Measurements from ENCODE around the gene TNIP1.

Gene TNIP1

GRCh38 chr5:151105561-151105960, 24.7 kb upstream of the TNIP1 start:
- DNase-seq (ENCODE audit: low spot score), result no peak

- DNase-seq (ENCODE audit: low spot score), result no peak
These were observed 24.0 kb upstream of the TNIP1 start for GRCh38 chr5:151104795-151105194.

GRCh38 chr5:151101746-151102145, 20.9 kb upstream of the TNIP1 start:
- DNase-seq (ENCODE audit: low spot score), result no peak

- DNase-seq (ENCODE audit: low spot score), result no peak
These were observed 20.3 kb upstream of the TNIP1 start for GRCh38 chr5:151101151-151101550.

GRCh38 chr5:151100681-151101080, 19.8 kb upstream of the TNIP1 start:
- no peak for DNase-seq (ENCODE audit: low spot score)

- DNase-seq (ENCODE audit: low spot score), result no peak
These were observed 17.9 kb upstream of the TNIP1 start for GRCh38 chr5:151098768-151099121.

- DNase-seq (ENCODE audit: low spot score), result no peak
These were observed 17.3 kb upstream of the TNIP1 start for GRCh38 chr5:151097820-151098767.

GRCh38 chr5:151097061-151097460, 16.2 kb upstream of the TNIP1 start:
- no peak for DNase-seq (ENCODE audit: low spot score)

GRCh38 chr5:151096001-151096373, 15.2 kb upstream of the TNIP1 start:
- no peak for DNase-seq (ENCODE audit: low spot score)

GRCh38 chr5:151095341-151096000, 14.6 kb upstream of the TNIP1 start:
- DNase-seq (ENCODE audit: low spot score), result no peak

GRCh38 chr5:151094852-151095245, 14.0 kb upstream of the TNIP1 start:
- DNase-seq (ENCODE audit: low spot score), result no peak

- peak; percentile 64 for DNase-seq (ENCODE audit: low spot score)
These were observed 13.4 kb upstream of the TNIP1 start for GRCh38 chr5:151094030-151094851.

GRCh38 chr5:151093476-151093889, 12.6 kb upstream of the TNIP1 start:
- no peak for DNase-seq (ENCODE audit: low spot score)

GRCh38 chr5:151092762-151093161, 11.9 kb upstream of the TNIP1 start:
- no peak for DNase-seq (ENCODE audit: low spot score)

GRCh38 chr5:151089726-151090125, 8.9 kb upstream of the TNIP1 start:
- no peak for DNase-seq (ENCODE audit: low spot score)

GRCh38 chr5:151088986-151089385, 8.2 kb upstream of the TNIP1 start:
- DNase-seq (ENCODE audit: low spot score), result no peak

- no peak for DNase-seq (ENCODE audit: low spot score)
These were observed 6.7 kb upstream of the TNIP1 start for GRCh38 chr5:151087486-151087885.

- peak; percentile 76 for DNase-seq (ENCODE audit: low spot score)
These were observed 6.1 kb upstream of the TNIP1 start for GRCh38 chr5:151086905-151087360.

GRCh38 chr5:151086192-151086869, 5.5 kb upstream of the TNIP1 start:
- DNase-seq (ENCODE audit: low spot score), result no peak

GRCh38 chr5:151085517-151086041, 4.7 kb upstream of the TNIP1 start:
- peak; percentile 50 for DNase-seq (ENCODE audit: low spot score)

GRCh38 chr5:151084363-151084762, 3.5 kb upstream of the TNIP1 start:
- no peak for DNase-seq (ENCODE audit: low spot score)

Data from CD4-positive, alpha-beta T cell treated with Interleukin-2 at 100 ng/mL for 4 hours (primary cell).